Mesenchymal stem cell (in vitro differentiated cells and primary cell): ENCODE results near the gene RSPH3.

ENCODE experiments used
- DNase-seq: peaks from one replicate; pipeline ENCODE4 v3.0.0-alpha.2; 2013
- H2AFZ ChIP-seq: one replicate; pipeline ENCODE4 v1.6.1; 2013; ENCODE audit warnings: low read depth, mild to moderate bottlenecking, control low read depth, inconsistent platforms, low read length, moderate library complexity
- H2AK5ac ChIP-seq: 2 replicates; pipeline ENCODE4 v1.6.1; 2013; ENCODE audit warnings: low read length, moderate library complexity, mild to moderate bottlenecking, inconsistent platforms; ENCODE audit not compliant: severe bottlenecking
- H2BK120ac ChIP-seq: one replicate; pipeline ENCODE4 v1.6.1; 2013; ENCODE audit warnings: low read depth, mild to moderate bottlenecking, inconsistent platforms, low read length, moderate library complexity
- H2BK12ac ChIP-seq, 2 experiments: one replicate each; pipeline ENCODE4 v1.6.1; 2013; ENCODE audit warnings: inconsistent platforms in 2 of 2, low read length in 2 of 2, mild to moderate bottlenecking in 2 of 2, moderate library complexity in 2 of 2, control low read depth in 1 of 2
- H2BK15ac ChIP-seq: one replicate; pipeline ENCODE4 v1.6.1; 2013; ENCODE audit warnings: mild to moderate bottlenecking, low read depth, inconsistent platforms; ENCODE audit not compliant: poor library complexity, severe bottlenecking
- H2BK5ac ChIP-seq: 2 replicates; pipeline ENCODE4 v1.6.1; 2013; ENCODE audit warnings: low read depth, mild to moderate bottlenecking, low read length, control low read depth, inconsistent platforms; ENCODE audit not compliant: poor library complexity, severe bottlenecking
- H3K14ac ChIP-seq, 2 experiments: one replicate each; pipeline ENCODE4 v1.6.1; 2013; ENCODE audit warnings: inconsistent platforms in 2 of 2, low read length in 2 of 2, control low read depth in 1 of 2, mild to moderate bottlenecking in 1 of 2, moderate library complexity in 1 of 2
- H3K18ac ChIP-seq, 2 experiments: one replicate each; pipeline ENCODE4 v1.6.1; 2013; ENCODE audit warnings: inconsistent platforms in 2 of 2, low read length in 2 of 2, control low read depth in 1 of 2, low read depth in 1 of 2, mild to moderate bottlenecking in 1 of 2
- H3K23ac ChIP-seq, 2 experiments: one replicate each; pipeline ENCODE4 v1.6.1; 2013; ENCODE audit warnings: inconsistent platforms in 2 of 2, low read length in 2 of 2, mild to moderate bottlenecking in 2 of 2, moderate library complexity in 2 of 2, control low read depth in 1 of 2
- H3K27ac ChIP-seq: 2 replicates; pipeline ENCODE4 v1.5.1; 2013; ENCODE audit warnings: mild to moderate bottlenecking, moderate library complexity, low read length, control low read depth, inconsistent platforms; ENCODE audit not compliant: poor library complexity, severe bottlenecking
- H3K27me3 ChIP-seq, 2 experiments: 2 replicates each; pipeline versions ENCODE4 v1.6.1 to v1.7.0; 2013; ENCODE audit warnings: low read length in 2 of 2, mild to moderate bottlenecking in 2 of 2, moderate library complexity in 2 of 2, control low read depth in 1 of 2, inconsistent platforms in 1 of 2; ENCODE audit not compliant: control insufficient read depth in 1 of 2, insufficient read depth in 1 of 2
- H3K36me3 ChIP-seq, 2 experiments: 2 replicates each; pipeline versions ENCODE4 v1.6.1 to v1.7.0; 2013; ENCODE audit warnings: low read length in 2 of 2, control low read depth in 1 of 2, inconsistent platforms in 1 of 2, low read depth in 1 of 2, mild to moderate bottlenecking in 1 of 2; ENCODE audit not compliant: insufficient read depth in 2 of 2, control insufficient read depth in 1 of 2
- H3K4ac ChIP-seq, 2 experiments: one replicate each; pipeline ENCODE4 v1.6.1; 2013; ENCODE audit warnings: inconsistent platforms in 2 of 2, low read length in 2 of 2, mild to moderate bottlenecking in 2 of 2, moderate library complexity in 2 of 2, control low read depth in 1 of 2, low read depth in 1 of 2
- H3K4me1 ChIP-seq: 2 replicates; pipeline ENCODE4 v1.6.1; 2013; ENCODE audit warnings: low read depth, low read length, control low read depth; ENCODE audit not compliant: control insufficient read depth, insufficient read depth
- H3K4me2 ChIP-seq: 2 replicates; pipeline ENCODE4 v1.6.1; 2013; ENCODE audit warnings: low read length, mild to moderate bottlenecking, inconsistent platforms; ENCODE audit not compliant: poor library complexity, severe bottlenecking
- H3K4me3 ChIP-seq, 2 experiments: 2 replicates each; pipeline versions ENCODE4 v1.5.1 to v1.7.0; 2013; ENCODE audit warnings: low read length in 2 of 2, mild to moderate bottlenecking in 2 of 2, control low read depth in 1 of 2, low read depth in 1 of 2; ENCODE audit not compliant: insufficient read depth in 1 of 2
- H3K79me1 ChIP-seq: replicated peaks from 2 replicates; pipeline ENCODE4 v1.6.1; 2013; ENCODE audit warnings: mild to moderate bottlenecking, control low read depth, low read length, inconsistent platforms; ENCODE audit not compliant: poor library complexity, severe bottlenecking
- H3K9ac ChIP-seq: 2 replicates; pipeline ENCODE4 v1.7.0; 2013; ENCODE audit warnings: mild to moderate bottlenecking, low read length, moderate library complexity
- H3K9me3 ChIP-seq: 2 replicates; pipeline ENCODE4 v1.7.0; 2013; ENCODE audit warnings: mild to moderate bottlenecking, low read length; ENCODE audit not compliant: control insufficient read depth
- H4K8ac ChIP-seq: one replicate; pipeline ENCODE4 v1.6.1; 2013; ENCODE audit warnings: inconsistent platforms, mild to moderate bottlenecking, low read length, moderate library complexity
- H4K91ac ChIP-seq: one replicate; pipeline ENCODE4 v1.6.1; 2013; ENCODE audit warnings: mild to moderate bottlenecking, low read length, inconsistent platforms
- WGBS: methylation state at CpG from one replicate; pipeline ENCODE4 v1.1.7; 2013; ENCODE audit warnings: mixed read lengths; 5-methylcytosine and 5-hydroxymethylcytosine counted together

RSPH3 gene

DNA sequence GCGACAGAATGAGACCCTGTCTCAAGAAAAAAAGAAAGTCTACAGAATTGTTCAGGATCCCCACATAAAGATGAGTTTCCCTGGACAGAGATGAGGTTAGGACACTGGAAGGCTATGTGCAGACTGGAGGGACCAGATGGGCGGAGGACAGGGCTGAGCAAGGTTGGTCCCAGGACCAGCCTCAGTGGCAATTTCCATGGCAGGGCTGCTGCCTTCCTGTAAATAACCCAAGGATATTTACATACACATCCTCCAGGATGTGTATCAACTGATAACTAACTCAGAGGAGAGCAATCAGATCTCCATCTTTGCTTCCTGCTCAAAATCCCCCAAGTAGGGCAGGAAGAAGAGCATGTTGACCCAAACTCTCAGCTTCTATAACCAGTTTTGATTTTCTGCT is 58.8 kb downstream of the RSPH3 start:
- Histone ChIP-seq H3K27me3 (peaks cover 0 to 14% of the 10 kb centered on the region in 2 experiments), H3K79me1 (no peaks in the 10 kb centered on the region), H3K27ac (no peak overlapping the region), H2AK5ac (no peak overlapping the region), H2BK15ac (no peak overlapping the region), H2BK120ac (no peak overlapping the region), H3K18ac (no peak overlapping the region), H2BK12ac (no peak overlapping the region), H3K9ac (no peak overlapping the region), H3K4ac (no peak overlapping the region), H4K8ac (no peak overlapping the region), H3K14ac (no peak overlapping the region), H3K4me2 (no peak overlapping the region), H2BK5ac (no peak overlapping the region), H3K9me3 (no peaks in the 10 kb centered on the region), H2AFZ (no peak overlapping the region), H3K4me3 (no peak overlapping the region), H3K4me1 (peaks cover 3% of the 10 kb centered on the region), H3K23ac (no peak overlapping the region), H4K91ac (no peak overlapping the region), H3K36me3 (no peaks in the 10 kb centered on the region)
- no peak for DNase-seq
- 78% methylated on average over 1 of the region's 2 CpGs for WGBS

DNA sequence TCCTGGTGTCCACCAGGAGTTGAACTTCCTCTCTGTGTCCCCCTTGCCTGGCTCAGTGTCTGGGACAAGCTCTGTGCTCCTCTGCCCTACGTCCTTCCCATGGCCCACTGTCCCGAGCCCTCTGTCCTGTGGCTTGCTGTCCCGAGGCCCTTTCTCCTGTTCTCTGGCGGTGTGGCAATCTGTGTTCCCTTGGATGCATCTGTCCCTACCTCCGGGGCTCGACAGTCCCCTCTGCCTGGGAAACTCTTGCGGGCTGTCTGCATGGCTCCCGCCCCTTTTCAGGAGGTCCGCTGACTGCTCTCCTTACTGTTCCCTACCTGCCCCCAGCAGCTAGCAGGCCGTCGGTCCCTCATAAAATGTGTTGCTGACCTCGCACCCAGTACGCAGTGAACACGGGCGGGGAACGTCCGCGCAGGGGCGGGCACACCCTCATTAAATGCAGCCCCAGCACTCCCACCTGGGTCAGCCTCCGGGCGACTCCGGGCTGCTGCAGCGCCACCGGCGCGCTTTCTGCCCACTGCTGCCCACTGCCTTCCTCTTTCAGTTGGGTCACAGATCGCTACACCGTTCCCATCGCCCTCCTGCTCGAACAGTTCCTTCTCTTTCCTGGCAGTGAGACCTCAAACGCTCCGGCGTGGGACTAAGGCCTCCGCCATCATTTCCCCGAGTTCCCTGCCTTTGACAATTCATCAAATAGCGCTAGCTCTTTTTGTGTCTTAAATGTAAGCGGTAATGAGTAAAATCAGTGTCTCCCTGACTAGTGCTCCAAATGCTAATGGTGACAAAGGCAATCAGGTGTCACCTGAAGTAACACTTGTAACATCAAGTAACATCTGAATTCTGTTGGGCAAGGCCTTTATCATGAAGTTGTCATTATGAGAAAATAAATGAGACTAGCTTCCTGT is 60.5 kb downstream of the RSPH3 start:
- Histone ChIP-seq H2BK12ac (no peak overlapping the region), H3K79me1 (no peaks in the 10 kb centered on the region), H3K27me3 (peaks cover 0 to 14% of the 10 kb centered on the region in 2 experiments), H2BK5ac (no peak overlapping the region), H3K4me2 (no peak overlapping the region), H4K91ac (no peak overlapping the region), H3K14ac (peak overlapping the region in 1 of 2 experiments; percentile 48), H3K23ac (no peak overlapping the region), H3K4ac (no peak overlapping the region), H2AK5ac (no peak overlapping the region), H3K27ac (no peak overlapping the region), H3K4me1 (peaks cover 3% of the 10 kb centered on the region), H2BK15ac (no peak overlapping the region), H3K9ac (peak overlapping the region; percentile 36), H2AFZ (peak overlapping the region; percentile 42), H4K8ac (no peak overlapping the region), H3K9me3 (no peaks in the 10 kb centered on the region), H3K36me3 (no peaks in the 10 kb centered on the region), H3K4me3 (peak overlapping the region; percentile 14 to 70), H2BK120ac (no peak overlapping the region), H3K18ac (peak overlapping the region in 1 of 2 experiments; percentile 30)
- DNase-seq: no peak
- 56% methylated on average over 37 of the region's 37 CpGs for WGBS

DNA sequence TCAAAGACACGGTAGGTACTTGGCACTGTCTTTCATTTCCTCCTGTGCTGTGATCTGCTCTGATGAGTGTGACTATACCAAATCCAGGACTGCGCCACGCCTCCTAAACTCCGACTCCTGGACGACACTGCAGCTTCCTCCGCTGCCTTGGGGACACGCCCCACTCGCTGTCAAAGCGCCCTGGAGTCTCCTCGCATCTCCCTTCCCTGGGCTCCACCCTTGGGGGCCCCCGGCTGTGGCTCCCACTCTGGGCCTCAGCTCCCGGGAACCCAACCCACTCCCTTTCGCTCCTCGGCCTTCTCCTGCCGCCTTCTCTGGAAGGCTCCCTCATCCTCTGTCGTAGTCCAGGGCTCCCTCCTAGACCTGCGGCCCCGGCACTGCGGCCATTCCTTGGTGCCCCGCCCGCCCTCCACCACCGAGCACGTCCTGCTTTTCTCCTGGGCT is 61.2 kb downstream of the RSPH3 start:
- peak overlapping the region in 1 of 2 experiments; percentile 58 for H3K14ac ChIP-seq
- WGBS: 82% methylated on average over 23 of the region's 23 CpGs

DNA sequence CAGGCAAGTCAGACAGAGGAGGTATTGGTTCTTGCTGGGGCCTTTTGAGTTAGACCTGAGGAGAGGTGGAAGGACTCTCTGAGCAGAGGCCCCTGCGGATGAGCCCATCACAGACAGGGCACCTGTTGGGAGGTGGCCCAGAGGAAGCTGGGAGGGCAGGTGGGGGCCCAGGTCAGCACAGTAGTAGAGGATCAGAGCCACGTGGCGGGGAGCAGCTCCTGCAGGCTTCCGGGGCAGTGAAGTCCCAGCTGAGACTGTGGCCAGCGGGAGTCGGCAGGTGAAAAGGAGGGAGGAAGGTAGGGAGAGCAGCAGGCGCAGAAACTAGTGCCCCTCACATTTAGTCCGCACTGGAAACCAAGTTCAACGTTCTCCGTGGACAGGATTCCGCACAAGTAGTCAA is 61.8 kb downstream of the RSPH3 start:
- Histone ChIP-seq H3K18ac (no peak overlapping the region), H3K4ac (no peak overlapping the region), H3K4me3 (no peak overlapping the region), H2BK15ac (no peak overlapping the region), H2BK12ac (no peak overlapping the region), H3K27ac (no peak overlapping the region), H3K36me3 (no peaks in the 10 kb centered on the region), H2AFZ (no peak overlapping the region), H3K4me2 (no peak overlapping the region), H3K23ac (no peak overlapping the region), H2BK5ac (no peak overlapping the region), H2AK5ac (no peak overlapping the region), H3K14ac (peak overlapping the region in 1 of 2 experiments; percentile 56), H3K9me3 (no peaks in the 10 kb centered on the region), H4K91ac (no peak overlapping the region), H3K27me3 (peaks cover 0 to 14% of the 10 kb centered on the region in 2 experiments), H3K79me1 (no peaks in the 10 kb centered on the region), H3K9ac (no peak overlapping the region), H3K4me1 (peaks cover 3% of the 10 kb centered on the region), H4K8ac (no peak overlapping the region), H2BK120ac (no peak overlapping the region)
- WGBS: 89% methylated on average over 11 of the region's 11 CpGs
- DNase-seq: no peak

More for the DNA sequence above, 61.2 kb downstream of the RSPH3 start:
- H3K23ac ChIP-seq: no peak overlapping the region
- no peak overlapping the region for H2AK5ac ChIP-seq
- no peak overlapping the region for H2BK12ac ChIP-seq
- no peak overlapping the region for H2BK15ac ChIP-seq
- H3K4me3 ChIP-seq: peak overlapping the region in 1 of 2 experiments; percentile 70
- no peak overlapping the region for H3K4me2 ChIP-seq
- peaks cover 0 to 14% of the 10 kb centered on the region in 2 experiments for H3K27me3 ChIP-seq
- DNase-seq: no peak
- no peak overlapping the region for H3K4ac ChIP-seq
- H3K18ac ChIP-seq: no peak overlapping the region
- H2AFZ ChIP-seq: peak overlapping the region; percentile 15
- H3K4me1 ChIP-seq: peaks cover 3% of the 10 kb centered on the region
- H2BK120ac ChIP-seq: no peak overlapping the region
- H4K8ac ChIP-seq: no peak overlapping the region
- no peaks in the 10 kb centered on the region for H3K9me3 ChIP-seq
- H3K79me1 ChIP-seq: no peaks in the 10 kb centered on the region
- no peak overlapping the region for H4K91ac ChIP-seq
- no peaks in the 10 kb centered on the region for H3K36me3 ChIP-seq
- H2BK5ac ChIP-seq: no peak overlapping the region
- peak overlapping the region; percentile 36 for H3K9ac ChIP-seq
- no peak overlapping the region for H3K27ac ChIP-seq
